EH (cell line): ENCODE measurements around the gene MYLIP.

ENCODE experiments used
- DNase-seq: peaks from one replicate; pipeline ENCODE4 v3.0.0-alpha.2; 2015; ENCODE audit warnings: low read depth

The MYLIP gene

DNA sequence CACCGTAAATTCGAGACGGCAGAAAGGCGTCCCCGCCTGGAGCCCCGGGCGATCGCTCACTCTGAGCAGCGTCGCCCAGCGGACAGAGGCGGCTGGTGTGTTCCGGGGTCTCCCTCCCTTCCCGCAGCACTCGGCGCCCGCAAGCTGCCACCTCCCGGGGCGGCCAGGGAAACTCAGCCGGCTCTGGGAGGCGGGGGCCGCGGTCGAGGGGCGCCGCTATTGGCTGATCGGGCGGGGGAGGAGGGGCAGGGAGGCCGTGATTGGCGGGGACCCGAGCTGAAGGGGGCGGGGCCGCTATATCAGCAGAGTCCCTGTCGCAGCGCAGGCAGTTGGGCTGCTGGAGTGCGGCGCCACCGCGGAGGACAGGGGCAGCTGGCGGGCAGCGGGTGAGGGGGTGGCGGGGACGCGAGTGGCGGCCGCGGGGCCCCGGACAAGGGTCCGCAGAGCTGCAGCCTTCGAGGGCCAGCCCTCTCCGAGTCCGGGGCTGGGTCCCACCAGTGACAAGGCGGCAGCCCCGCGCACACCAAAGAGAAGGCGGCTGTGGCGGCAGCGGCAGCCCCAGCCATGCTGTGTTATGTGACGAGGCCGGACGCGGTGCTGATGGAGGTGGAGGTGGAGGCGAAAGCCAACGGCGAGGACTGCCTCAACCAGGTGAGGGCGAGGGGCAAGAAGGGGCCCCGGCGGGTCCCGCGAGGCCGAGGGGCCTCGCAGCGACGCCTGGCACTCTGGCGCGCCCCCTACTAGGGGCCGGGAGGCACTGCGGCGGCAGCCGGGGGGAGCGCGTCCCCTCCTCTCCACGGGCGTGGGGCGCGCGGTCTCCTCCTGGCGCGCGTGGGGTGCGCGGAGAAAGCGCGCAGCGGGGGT, at the start of gene MYLIP:
Gene MYLIP (plus strand): TSS at position 328 of the 864 bp plus-strand sequence. CDS start 237 bp downstream, at position 565.
- DNase-seq, result peak; percentile 92

DNA sequence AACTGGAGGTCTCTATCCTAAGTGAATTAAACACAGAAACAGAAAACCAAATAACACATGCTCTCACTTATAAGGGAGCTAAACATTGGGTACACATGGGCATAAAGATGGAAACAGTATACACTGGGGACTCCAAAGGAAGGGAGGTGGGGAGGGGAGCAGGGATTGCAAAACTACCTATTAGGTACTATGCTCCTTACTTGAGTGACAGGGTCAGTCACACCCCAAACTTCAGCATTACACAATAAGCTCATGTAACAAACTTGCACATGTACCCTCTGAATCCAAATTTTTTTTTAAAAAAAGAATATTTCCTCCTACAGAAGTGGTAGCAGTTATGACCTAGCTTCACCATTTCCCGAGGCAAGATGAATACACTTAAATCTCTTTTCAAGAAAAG, 49.5 kb upstream of the MYLIP start:
- DNase-seq, result no peak

DNA sequence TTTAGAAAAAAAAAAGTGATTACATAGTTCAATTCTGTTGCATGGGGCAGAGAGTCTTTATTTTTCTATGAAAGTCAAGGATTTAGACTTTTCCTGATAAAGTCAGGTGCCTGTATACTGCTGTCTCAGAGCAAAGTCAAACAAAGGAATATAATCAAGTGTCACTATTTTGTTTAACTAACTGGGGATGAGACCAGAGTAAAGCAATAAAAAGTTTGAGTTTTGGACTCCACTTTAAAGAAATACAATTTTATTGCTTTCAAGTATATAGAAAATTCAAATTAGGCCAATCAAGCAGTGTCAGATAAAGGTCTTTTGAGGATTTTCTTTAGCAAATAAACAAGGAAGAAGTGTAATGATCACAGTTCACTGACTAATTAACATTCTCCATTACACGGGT, 48.7 kb upstream of the MYLIP start:
- DNase-seq, result no peak

DNA sequence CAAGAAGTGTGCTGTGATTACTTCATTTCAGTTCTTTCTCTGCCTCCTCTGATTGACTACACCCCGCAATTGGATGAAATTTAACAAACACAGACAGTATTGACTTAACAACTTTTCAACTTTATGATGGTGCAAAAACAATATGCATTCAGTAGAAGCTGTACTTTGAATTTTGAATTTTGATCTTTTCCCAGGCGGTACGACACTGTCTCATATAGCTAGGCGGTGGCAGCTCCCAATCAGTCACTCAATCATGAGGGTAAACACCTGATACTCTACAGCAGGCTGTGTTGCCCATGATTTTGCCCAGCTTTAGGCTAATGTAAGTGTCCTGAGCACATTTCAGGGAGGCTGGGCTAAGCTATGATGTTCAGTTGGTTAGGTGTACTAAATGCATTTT, 47.6 kb upstream of the MYLIP start:
- no peak for DNase-seq

DNA sequence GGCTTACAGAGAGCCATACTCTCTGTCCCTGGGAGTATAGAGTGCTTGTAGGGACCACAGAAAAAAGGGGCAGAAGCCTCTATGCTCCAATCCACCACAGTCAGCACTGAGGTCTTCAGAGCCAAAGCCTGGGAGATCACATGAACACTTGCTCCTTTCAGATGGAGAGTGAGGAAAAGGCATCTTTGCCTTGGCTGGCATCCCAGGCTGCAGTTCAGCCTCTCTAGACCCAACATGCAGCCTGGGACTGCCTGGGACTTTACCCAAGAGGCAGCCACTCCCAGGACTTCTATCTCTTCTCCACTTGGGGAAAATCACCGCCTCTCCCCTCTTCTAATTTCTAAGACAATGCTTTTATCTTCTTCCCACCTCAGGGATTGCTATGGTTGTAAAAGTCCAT, 46.5 kb upstream of the MYLIP start:
- DNase-seq, result no peak

DNA sequence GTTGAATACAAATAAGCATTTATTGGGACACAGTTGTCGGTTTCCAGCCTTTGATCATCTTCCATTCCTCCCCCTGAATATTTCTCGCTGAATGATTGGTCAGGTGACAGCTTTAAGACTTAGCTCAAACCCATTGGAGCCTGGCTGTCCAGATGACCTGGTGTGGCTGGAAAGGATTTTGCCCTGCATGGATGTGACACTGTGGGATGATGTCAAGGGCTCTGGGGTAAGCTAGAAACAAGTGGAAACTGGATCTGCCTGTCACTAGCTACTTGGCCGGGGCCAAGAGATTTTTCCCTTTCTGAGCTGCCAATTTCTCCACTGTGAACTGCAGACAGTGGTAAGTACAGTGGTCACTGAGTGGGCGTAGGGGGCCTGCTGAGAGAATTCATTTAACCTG, 41.9 kb upstream of the MYLIP start:
- no peak for DNase-seq

DNA sequence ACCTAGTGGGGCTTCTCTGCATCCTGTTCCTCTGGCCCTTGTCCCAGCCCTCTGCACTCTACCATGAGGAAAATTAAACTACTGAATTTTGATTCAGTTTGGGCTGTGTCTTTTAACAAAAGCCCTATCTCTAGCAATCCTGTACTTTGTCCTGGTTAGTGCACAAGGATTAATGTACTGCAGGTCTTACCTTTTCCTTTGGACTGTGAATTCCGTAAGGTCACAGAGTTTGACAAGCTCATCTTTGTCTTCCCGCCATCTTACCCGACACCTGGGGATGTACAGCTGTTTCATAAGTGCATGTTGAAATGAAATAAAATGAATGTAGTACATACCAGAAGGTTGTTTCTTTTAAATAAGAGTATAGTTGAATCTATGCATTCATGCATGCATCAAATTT, 41.5 kb upstream of the MYLIP start:
- no peak for DNase-seq

DNA sequence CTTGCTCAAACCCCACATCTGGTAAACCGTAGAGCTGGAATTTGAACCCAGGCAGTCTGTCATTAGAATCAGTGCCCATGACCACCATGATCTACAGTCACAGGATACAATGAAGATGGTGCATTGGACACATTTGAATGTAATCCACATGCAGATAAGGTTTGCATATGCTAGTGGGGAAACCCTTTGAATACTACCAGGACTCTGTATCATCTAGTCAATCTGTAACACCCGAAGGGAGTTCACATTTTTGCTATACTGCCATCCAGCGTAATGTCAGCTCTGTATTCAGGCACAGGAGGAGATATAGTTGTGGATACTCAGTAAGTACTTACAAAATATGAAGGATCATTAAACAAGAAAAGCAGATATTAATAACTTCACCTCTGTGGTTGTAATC, 40.5 kb upstream of the MYLIP start:
- DNase-seq, result no peak

DNA sequence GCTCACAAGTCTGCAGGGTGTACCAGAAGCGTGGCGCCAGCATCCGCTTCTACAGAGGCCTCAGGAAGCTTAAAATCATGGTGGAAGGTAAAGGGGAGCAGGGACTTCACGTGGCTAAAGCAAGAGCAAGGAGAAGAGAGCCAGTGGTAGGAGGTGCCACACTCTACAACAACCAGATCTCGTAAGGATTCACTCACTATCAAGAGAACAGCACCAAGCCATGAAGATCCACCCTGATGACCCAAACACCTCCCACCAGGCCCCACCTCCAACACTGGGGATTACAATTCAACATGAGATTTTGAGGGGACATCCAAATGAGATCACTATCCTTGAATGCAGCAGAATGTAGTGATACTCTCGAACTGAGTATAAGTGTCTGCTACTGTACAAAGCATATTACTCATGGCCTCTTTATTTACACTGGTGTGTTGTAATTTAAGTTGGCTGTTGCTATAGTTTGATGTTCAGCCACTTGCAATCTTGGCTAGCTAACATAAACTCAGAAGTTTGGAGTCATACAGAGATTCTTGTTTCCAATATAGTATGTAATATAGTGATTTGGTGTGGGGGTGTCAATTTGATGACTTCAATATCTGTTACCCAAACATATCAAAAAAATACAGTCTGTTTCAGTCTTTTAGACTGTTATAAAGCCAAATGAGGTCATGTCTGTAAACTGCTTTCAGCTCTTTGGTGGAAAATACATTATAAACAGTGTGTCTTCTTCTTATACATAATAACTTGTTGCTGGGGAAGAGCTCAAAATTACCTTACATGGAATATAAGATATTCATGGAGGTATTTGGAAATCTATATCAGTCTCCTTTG, 39.4 kb upstream of the MYLIP start:
- no peak for DNase-seq

DNA sequence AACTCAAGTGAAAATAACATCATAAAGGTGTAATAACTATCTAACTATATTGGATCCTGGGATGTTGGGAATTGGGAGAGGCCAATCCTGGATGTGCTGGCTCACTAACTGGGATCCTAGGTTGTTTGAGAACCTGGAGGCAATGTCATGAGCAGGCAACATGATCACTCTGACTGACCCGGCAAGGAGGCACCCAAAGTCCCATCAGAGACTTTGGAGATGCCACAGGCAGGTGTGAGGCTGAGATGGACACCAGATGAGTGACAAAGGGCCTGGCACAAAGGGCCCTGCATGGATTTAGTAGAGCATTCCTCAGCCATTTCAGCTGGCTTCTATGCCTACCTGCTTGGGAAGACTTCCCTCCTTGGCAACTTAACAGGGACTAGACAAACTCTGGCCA, 38.4 kb upstream of the MYLIP start:
- DNase-seq, result no peak

DNA sequence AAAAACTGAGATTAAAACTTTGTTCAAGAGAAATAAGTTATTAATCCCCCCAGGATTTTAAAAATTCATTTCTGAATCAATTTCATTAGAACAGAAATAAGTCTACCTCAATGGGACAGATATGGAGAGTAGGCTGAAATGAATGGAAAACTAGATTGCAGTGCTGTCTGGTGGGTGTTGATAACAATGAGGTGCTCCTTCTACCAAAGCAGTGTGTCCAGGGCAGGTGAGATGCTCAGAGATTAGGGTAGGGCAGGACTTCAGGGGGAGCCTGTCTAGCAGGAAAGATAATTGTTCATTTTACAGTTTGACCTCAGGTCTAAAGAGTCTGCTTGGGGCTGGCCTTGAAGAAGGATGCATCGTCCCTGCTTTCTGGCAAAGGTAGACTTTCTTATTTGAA, 38.0 kb upstream of the MYLIP start:
- no peak for DNase-seq

DNA sequence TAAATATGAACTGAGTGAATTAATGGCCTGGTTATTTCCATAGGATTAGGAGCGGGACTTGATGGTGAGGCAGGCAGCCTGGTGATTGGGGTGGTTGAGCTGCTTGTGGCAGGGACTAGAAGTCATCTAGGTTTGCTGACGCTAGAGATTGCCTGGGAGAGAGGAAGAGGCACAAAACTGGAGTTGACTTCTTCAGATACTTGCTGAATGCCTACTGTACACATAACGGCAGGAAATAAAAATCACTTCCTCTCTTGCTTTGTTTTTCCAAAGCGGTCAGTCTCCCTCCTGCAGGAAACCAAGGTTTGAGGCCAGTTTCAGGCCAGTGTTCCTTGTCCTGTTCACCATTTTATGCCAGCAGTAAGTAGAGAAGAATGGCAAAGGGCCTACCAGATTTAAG, 36.7 kb upstream of the MYLIP start:
- DNase-seq, result no peak

DNA sequence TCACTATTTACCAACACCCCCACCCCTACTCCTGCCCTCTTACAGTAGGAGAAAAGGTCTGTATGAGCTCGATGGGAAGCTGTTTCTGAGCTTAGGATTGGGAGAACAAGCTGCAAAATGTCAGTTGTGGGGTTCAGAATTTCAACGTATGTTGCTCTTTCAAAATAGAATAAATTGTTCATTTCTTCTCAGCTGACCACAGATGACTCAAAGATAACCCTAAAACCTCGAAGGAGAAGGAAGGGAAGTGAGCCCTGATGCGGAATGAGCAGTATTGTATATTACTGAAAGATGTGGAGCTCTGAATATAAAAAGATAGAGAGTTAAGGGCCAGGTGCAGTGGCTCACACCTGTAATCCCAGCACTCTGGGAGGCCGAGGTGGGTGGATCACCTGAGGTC, 35.9 kb upstream of the MYLIP start:
- no peak for DNase-seq

DNA sequence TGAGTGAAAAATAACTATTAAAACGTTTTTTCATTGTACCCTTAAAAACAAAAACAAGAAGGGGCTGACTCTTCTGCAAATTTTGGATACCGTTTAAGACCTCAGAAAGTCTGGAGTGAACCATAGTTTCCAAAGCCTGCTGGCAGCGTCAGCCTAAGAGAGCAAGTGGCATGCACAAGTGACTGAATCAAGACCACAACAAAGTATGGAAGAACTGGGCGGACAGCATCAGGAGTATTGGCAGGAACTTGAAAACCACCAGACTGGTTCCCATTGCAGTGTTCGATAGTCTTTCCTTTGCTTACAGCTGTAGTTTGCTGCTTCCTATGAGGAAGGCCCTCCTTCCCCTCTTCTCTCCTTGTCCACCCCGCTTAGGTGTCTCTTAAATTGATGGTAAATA, 33.7 kb upstream of the MYLIP start:
- DNase-seq, result no peak

DNA sequence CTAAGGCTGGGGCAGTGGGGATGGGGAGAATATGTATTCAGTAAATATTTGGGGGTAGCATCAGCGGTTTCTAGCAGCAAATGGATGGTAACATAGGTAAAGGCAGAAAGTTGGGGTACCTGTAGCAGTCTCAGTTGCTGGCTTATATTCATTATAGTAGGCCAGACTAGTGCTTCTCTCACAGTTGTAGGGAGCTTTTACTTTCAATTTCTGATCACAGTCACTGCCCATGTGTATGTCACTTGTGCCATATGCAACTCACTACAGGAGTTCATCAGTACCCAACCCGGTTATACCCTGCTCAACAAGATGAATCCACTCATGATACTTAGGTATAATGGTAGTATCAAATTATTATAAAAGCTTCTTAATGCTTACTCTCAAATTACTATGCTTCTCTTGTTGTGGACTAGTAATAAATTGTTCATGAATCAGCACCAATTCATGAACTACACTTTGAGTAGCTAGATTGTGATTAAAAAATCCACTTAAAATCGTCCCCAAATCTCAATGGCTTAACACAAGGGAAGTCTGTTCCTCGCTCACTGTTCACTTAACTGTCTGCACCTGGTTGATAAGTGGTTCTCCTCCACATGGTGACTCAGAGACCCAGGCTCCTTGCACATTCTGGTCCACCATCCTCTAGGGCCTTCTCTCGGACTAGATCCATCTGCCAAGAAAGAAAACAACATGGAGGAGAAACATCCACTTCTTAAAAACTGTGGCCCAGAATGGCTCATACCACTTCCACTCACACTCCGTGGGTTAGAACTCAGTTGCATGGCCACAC, 31.3 kb upstream of the MYLIP start:
- no peak for DNase-seq

DNA sequence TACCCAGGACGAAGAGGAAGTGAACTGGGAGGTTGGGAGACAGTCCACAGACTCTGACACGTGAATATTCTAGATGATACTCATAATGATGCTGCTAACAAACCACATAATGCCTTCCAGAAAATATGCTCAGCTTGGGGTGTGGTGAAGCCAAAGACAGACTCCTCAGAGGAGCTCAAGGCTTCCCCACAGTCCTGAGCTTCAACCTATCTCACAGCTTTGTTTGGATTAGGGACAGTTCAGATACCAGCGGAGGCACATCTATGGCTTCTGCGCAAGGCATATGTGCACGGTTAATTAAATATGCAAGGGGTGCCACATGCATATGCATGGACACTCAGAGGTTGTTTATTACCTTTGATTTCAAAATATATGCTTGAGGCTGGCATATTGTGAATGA, 30.7 kb upstream of the MYLIP start:
- DNase-seq, result no peak

DNA sequence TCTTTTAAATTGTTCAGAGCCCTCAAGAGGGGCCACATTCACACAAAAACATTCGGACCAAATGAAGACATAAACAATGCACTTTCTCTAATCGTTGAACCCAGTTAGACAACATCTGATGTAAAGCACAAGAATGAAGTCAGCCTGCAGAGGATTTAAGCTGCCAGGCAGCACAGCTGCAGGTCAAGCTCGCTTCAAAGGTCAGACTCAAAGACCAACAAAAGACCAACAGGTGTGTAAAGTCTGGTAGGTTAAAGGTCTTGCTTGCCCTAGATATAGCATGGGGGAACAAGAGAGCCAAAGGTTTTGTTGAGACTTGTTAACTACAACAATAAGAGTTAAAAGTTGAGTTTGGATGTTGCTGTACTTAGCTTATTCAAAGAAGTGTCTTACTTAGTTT, 26.7 kb upstream of the MYLIP start:
- no peak for DNase-seq

DNA sequence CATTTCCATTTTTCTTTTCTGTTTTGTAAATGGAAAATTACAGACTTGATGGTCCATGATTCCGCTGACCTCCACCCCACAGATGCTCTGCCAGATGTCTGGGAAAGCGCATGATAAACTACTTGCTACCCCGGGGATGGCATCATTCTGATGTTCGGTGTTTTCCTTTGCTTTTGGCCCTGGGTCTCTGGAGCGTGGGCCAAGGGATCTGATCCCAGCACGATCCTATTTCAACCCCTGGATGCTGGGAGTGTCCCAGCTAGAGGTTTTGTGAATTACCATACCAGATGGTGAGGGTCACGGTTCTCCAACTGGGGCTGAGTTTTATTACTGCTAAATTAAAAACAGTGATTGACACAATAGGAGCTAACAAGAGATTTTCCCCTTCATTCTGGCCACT, 25.2 kb upstream of the MYLIP start:
- no peak for DNase-seq

DNA sequence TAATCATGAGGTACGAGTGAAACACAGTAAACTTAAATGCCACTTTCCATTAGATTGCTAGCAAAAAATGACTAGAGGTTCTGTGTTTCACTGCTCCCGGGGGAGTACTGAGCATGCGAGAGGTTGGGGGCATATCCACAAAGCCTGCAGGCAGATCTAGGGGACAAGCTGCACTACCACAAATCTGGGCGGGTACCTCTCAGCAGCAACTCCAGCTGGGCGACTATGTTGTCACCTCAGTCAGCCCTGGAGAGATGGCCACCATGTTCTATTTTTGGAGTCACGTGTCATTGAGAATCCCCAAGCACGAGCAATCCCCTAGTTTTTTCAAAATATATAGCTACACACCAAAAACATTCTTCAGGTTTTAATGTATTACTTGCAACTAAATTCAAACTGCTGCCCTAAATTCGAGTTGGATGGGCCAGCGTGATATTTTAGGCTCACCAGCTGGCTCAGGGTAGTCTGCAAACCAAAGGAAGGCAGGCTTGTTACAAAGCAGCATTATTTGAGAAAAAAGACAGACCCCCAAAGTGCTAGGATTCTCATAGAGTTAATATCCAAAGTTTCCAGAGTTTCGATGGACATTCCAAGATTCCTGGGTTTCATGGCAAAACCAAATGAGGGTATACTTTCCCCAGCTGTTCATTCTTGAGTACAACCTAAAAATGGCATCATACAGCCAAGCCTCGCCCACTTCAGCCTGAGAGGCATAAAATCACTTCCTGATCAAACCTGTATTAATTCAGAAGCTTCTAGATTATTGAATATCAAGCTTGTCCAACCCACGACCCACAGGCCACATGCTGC, 24.1 kb upstream of the MYLIP start:
- DNase-seq, result no peak

DNA sequence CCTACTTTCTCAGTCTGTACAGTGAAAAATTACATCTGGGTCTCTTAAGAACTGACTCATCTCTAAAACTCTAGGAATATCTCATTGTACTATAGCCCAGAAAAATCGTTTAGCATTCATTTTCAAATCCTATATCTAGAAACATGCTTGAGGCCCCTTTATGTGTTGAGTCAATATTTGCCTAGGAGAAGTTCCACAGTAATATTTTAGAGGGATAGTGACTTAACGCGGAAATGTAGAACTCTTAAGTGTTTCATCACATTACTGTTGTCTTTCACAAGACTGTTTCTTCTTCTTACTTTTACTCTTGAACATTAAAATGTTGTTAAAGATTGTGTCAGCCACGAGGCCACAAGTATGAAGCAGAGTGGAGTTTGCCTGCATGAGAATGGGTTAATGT, 23.0 kb upstream of the MYLIP start:
- no peak for DNase-seq

DNA sequence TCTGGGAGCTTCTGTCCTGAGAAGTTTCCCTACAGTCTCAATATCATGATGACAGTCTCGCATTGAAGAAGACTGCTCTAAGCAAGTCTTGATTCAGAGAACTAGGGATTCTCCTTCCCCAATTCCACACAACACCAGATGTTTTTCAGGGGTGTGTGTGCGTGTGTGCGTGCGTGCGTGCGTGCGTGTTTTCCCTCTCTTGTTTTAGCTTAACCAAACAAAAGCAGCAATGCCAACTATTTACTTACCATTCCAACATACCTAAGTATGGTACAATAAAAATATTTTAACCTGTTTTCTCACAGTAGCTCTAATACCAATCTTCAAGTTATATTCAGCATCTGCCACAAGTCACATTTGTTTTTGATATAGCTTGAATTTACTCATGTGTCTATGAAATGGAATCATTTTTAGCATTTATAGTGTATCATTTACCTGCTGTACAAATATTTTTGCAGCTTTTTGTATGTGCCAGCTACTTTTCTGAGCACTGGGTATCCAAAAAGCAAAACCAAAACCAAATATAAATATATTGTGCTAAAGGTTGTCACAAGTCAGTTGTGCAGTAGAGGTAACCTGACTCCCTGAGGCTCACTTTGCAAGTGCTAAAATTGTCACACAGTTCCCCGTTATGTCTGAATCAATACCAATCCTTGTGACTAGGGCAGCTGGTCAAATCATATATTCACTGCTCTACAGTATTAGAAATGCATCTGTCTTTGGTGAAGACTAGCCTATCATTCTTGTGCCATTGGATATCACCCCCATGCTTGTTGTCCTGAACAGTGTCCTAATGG, 21.7 kb upstream of the MYLIP start:
- no peak for DNase-seq
